HUES64 (cell line): ENCODE data around the gene HRCT1. TPM values are rescaled to one million over a fixed set of nuclear protein-coding genes. Genes with fewer than 3 reads are reported as not detected.

Experiments
- H3K27ac ChIP-seq: 2 replicates; pipeline ENCODE4 v1.7.0; 2013; ENCODE audit warnings: low read depth, low read length, inconsistent platforms
- H3K27me3 ChIP-seq: 2 replicates; pipeline ENCODE4 v1.6.1; 2013; ENCODE audit warnings: mild to moderate bottlenecking, low read length; ENCODE audit not compliant: insufficient read depth
- H3K36me3 ChIP-seq: 2 replicates; pipeline ENCODE4 v1.6.1; 2013; ENCODE audit warnings: mild to moderate bottlenecking, low read length; ENCODE audit not compliant: insufficient read depth
- H3K4me1 ChIP-seq: 2 replicates; pipeline ENCODE4 v1.6.1; 2013; ENCODE audit warnings: mild to moderate bottlenecking, low read length, moderate library complexity; ENCODE audit not compliant: insufficient read depth
- H3K4me3 ChIP-seq: 2 replicates; pipeline ENCODE4 v1.5.1; 2013; ENCODE audit warnings: mild to moderate bottlenecking, low read length, moderate library complexity
- H3K9ac ChIP-seq: 2 replicates; pipeline ENCODE4 v1.6.1; 2013; ENCODE audit warnings: mild to moderate bottlenecking, low read depth, low read length
- H3K9me3 ChIP-seq: 2 replicates; pipeline ENCODE4 v1.6.1; 2013; ENCODE audit warnings: low read depth, low read length; ENCODE audit not compliant: insufficient read depth
- WGBS: fragments of 150-250, 120-280 bp; methylation state at CpG from one replicate; pipeline ENCODE4 v1.1.7; 2013; ENCODE audit warnings: missing lambda C conversion rate; 5-methylcytosine and 5-hydroxymethylcytosine counted together
- polyA plus RNA-seq, 2 experiments: library from polyadenylated mRNA; stranded (reverse); fragments of 50-300 nt; gene quantifications; one replicate each; pipeline ENCODE4 v1.2.3, GENCODE V29; 2013

Gene HRCT1
- polyA plus RNA-seq (2013, experiment 1 of 2) = not detected
- polyA plus RNA-seq (2013, experiment 2 of 2) = not detected

GRCh38 chr9:35905912-35906679 is at the start of gene HRCT1:
HRCT1 (plus strand) TSS chr9:35906202; CDS start chr9:35906288, 86 bp downstream.
- H3K9me3 ChIP-seq = no peaks in the 10 kb centered on the region
- WGBS = 93% methylated on average over 27 of the region's 30 CpGs
- peaks cover 2% of the 10 kb centered on the region; the same call in 1 of the 2 replicates for H3K27me3 ChIP-seq
- no peaks in the 10 kb centered on the region for H3K36me3 ChIP-seq
- H3K4me1 ChIP-seq = peaks cover 38% of the 10 kb centered on the region
- no peak within 1 kb of the TSS for H3K4me3 ChIP-seq
- peak within 1 kb of the TSS; percentile 81; the same call in 1 of the 2 replicates for H3K27ac ChIP-seq
- H3K9ac ChIP-seq = peak within 1 kb of the TSS; percentile 56; the same call in 1 of the 2 replicates

GRCh38 chr9:35856206-35856605 is 49.8 kb upstream of the HRCT1 start:
- H3K9me3 ChIP-seq = no peaks in the 10 kb centered on the region
- 78% methylated on average over 3 of the region's 3 CpGs for WGBS
- H3K4me3 ChIP-seq = no peak overlapping the region
- H3K27me3 ChIP-seq = no peaks in the 10 kb centered on the region
- no peak overlapping the region for H3K9ac ChIP-seq
- H3K36me3 ChIP-seq = no peaks in the 10 kb centered on the region; the same call in 1 of the 2 replicates
- no peak overlapping the region for H3K27ac ChIP-seq
- H3K4me1 ChIP-seq = no peaks in the 10 kb centered on the region

- Histone ChIP-seq H3K27ac (no peak overlapping the region), H3K9ac (no peak overlapping the region), H3K4me3 (no peak overlapping the region), H3K27me3 (no peaks in the 10 kb centered on the region), H3K4me1 (no peaks in the 10 kb centered on the region), H3K9me3 (no peaks in the 10 kb centered on the region), H3K36me3 (no peaks in the 10 kb centered on the region; the same call in 1 of the 2 replicates)
- 89% methylated on average over 5 of the region's 5 CpGs for whole genome bisulfite sequencing
These were observed 49.1 kb upstream of the HRCT1 start for GRCh38 chr9:35856882-35857281.

DNA sequence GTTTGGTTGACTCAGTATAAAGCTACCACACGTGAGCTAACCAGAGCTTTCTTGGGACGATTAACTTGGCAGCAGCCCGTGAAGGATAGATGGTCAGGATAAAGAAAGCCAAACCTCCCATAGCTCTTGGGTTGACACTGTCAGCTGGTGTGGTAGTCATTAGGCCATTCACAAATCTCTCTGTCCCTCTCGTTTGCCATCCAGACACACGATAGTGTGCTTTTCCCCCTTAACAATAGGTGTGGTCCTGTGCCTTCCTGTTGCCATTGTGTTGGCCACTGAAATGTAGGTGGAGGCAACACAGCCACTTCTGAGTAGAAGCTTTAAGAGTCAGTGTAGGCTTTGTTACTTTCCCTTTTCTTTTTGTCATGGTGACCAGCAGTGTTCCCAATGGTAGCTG is 47.5 kb upstream of the HRCT1 start:
- Histone ChIP-seq H3K9ac (no peak overlapping the region), H3K4me1 (no peaks in the 10 kb centered on the region), H3K27me3 (no peaks in the 10 kb centered on the region), H3K27ac (no peak overlapping the region), H3K36me3 (no peaks in the 10 kb centered on the region; the same call in 1 of the 2 replicates), H3K4me3 (no peak overlapping the region), H3K9me3 (no peaks in the 10 kb centered on the region)
- WGBS = 94% methylated on average over 5 of the region's 5 CpGs

DNA sequence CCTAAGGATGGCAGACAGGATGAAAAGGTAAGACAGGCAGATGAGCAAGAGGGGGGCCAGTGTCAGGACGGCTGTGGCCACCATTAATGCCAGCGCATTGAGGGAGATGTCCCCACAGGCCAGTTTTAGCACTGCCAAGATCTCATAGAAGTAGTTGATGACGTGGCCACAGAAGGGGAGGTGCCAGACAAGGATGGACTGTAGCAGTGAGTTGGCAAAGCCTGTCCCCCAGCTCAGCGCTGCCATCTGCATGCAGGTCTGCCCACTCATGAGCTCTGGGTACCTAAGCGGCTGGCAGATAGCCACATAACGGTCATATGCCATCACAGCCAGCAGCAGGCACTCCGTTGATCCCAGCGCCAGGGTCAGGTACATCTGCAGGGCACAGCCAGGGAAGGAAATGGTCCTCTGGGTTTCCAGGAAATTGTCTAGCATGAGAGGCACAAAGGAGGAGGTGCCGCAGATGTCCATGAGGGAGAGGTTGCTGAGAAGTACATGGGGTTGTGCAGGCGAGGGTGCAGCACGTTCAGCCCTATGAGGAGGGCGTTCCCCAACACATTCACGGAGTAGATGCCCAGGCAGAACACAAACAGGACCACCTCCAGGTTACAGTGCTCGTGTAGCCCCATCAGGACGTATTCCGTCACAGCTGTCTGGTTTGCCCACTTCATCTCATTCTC is 46.6 kb upstream of the HRCT1 start:
- Histone ChIP-seq H3K4me1 (no peaks in the 10 kb centered on the region), H3K27ac (no peak overlapping the region), H3K9me3 (no peaks in the 10 kb centered on the region), H3K27me3 (0 out of 2 replicates have a peak, but pooled peaks cover 2% of the 10 kb centered on the region), H3K4me3 (no peak overlapping the region), H3K9ac (no peak overlapping the region), H3K36me3 (no peaks in the 10 kb centered on the region)
- 86% methylated on average over 16 of the region's 16 CpGs for WGBS

DNA sequence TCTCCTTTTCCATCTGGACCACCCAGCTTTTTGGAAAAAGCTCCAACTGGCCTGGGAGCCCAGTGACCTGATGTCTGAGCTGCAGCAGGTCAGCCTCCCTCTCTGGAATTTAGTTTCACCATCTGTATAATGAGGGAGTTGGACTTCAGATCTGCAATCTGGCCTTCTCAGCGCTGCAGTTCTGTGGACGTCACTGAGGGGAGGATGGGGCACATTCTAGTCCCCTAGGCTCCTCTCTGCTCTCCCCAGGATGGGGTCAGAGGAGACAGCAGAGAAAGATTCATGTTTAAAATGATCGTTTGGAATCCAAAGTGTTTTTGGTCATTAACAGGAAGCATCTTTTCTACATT is 46.0 kb upstream of the HRCT1 start:
- 0 out of 2 replicates have a peak, but pooled peaks cover 3% of the 10 kb centered on the region for H3K27me3 ChIP-seq
- H3K9ac ChIP-seq = no peak overlapping the region
- 89% methylated on average over 3 of the region's 3 CpGs for WGBS
- H3K36me3 ChIP-seq = no peaks in the 10 kb centered on the region
- H3K9me3 ChIP-seq = no peaks in the 10 kb centered on the region
- H3K4me1 ChIP-seq = no peaks in the 10 kb centered on the region
- H3K4me3 ChIP-seq = no peak overlapping the region
- H3K27ac ChIP-seq = no peak overlapping the region

DNA sequence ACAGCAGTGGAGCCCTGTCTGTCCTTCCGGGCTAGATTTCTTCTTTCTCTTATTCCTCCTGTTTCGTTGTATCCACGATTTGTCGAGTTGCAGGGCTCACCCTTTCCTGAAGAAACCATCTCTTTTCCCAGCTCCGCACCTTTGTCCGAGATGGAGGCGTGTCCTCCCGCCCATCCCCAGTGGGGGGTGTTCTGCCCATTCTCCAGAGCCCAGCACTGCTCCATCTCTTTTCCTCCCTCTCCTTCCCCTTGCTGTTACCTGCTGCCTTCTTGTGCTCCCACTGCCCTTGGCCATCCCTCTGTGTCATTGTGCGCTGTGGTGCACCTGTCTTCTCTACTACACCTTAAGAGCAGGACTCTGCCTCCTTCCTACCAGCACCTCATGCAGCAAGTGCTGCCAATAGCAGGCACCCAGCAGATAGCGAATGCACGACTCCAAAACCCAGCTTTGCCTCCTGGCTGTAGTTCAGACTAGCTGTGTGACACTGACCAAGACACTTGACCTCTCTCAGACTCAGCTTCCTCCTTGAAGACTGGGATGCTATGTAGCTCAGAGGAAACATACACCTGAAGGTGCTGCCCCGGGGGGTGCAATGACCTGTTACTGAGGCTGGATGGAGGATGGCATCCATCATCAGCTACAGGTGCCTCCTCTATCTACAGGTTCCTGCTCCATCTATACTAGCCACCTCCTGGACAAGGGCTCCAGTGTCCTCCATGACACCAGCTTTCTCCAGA is 44.7 kb upstream of the HRCT1 start:
- H3K36me3 ChIP-seq = no peaks in the 10 kb centered on the region
- H3K4me1 ChIP-seq = no peaks in the 10 kb centered on the region
- 61% methylated on average over 12 of the region's 12 CpGs for WGBS
- H3K9ac ChIP-seq = no peak overlapping the region
- no peak overlapping the region for H3K4me3 ChIP-seq
- H3K27ac ChIP-seq = no peak overlapping the region
- H3K9me3 ChIP-seq = no peaks in the 10 kb centered on the region
- 0 out of 2 replicates have a peak, but pooled peaks cover 3% of the 10 kb centered on the region for H3K27me3 ChIP-seq

GRCh38 chr9:35862328-35862727 is 43.7 kb upstream of the HRCT1 start:
- Histone ChIP-seq H3K27me3 (0 out of 2 replicates have a peak, but pooled peaks cover 3% of the 10 kb centered on the region), H3K27ac (no peak overlapping the region), H3K9me3 (no peaks in the 10 kb centered on the region), H3K36me3 (no peaks in the 10 kb centered on the region), H3K4me3 (no peak overlapping the region), H3K9ac (no peak overlapping the region), H3K4me1 (no peaks in the 10 kb centered on the region)
- 91% methylated on average over 4 of the region's 4 CpGs for WGBS

DNA sequence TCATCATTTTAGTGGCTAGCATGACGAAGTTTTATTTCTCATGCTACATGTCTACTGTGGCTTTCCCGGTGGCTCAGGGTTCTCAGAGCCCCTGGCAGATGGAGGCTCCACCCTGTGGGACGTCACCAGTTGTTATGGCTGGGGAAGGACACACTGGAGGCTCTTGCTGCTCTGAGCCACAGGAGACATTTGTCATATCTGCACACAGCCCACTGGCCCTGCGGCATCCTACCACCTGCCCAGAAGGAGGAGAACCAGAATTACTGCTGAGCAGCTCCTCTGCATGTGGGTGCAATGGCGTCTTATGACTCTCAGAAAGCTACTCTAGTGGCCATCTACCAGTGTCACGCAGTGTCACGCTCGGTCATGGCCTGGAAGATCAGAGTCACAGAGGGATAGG is 42.4 kb upstream of the HRCT1 start:
- no peaks in the 10 kb centered on the region for H3K9me3 ChIP-seq
- 81% methylated on average over 8 of the region's 8 CpGs for WGBS
- H3K9ac ChIP-seq = no peak overlapping the region

GRCh38 chr9:35864695-35865255 is 41.2 kb upstream of the HRCT1 start:
- Histone ChIP-seq H3K36me3 (no peaks in the 10 kb centered on the region), H3K9me3 (no peaks in the 10 kb centered on the region), H3K4me1 (peaks cover 9% of the 10 kb centered on the region; the same call in 1 of the 2 replicates), H3K27ac (no peak overlapping the region), H3K27me3 (0 out of 2 replicates have a peak, but pooled peaks cover 3% of the 10 kb centered on the region), H3K4me3 (no peak overlapping the region), H3K9ac (0 out of 2 replicates have a peak overlapping the region, but pooled peaks have one; percentile 7)
- 84% methylated on average over 8 of the region's 8 CpGs for WGBS

More for the DNA sequence above, 42.4 kb upstream of the HRCT1 start:
- no peak overlapping the region for H3K4me3 ChIP-seq
- no peak overlapping the region for H3K27ac ChIP-seq
- H3K36me3 ChIP-seq = no peaks in the 10 kb centered on the region
- H3K27me3 ChIP-seq = 0 out of 2 replicates have a peak, but pooled peaks cover 3% of the 10 kb centered on the region
- peaks cover 3% of the 10 kb centered on the region; the same call in 1 of the 2 replicates for H3K4me1 ChIP-seq
